CD4-positive, CD25-positive, alpha-beta regulatory T cell (primary cell): ENCODE results near the gene SLC2A13. TPM values are rescaled to one million over a fixed set of nuclear protein-coding genes. Genes with fewer than 3 reads are reported as not detected.
A peak's percentile ranks its signal among the peaks of the same experiment; 100 is the strongest.

Source experiments
- ATAC-seq, 2 donors: fragments of 150-1000 bp; cut with Tn5 transposase; one replicate each; pipeline ENCODE4 v1.10.0; 2021; ENCODE audit warnings: low read depth in 2 of 2, moderate number of reproducible peaks in 2 of 2, moderate library complexity in 1 of 2
- DNase-seq, 3 donors: peaks; one replicate each; pipeline versions ENCODE4 v3.0.0 to v3.0.0-alpha.2; 2012 to 2022; ENCODE audit warnings: mixed read lengths in 1 of 3
- H3K27ac ChIP-seq: one replicate; pipeline ENCODE4 v1.7.0; 2013; ENCODE audit warnings: mild to moderate bottlenecking, low read length; ENCODE audit not compliant: insufficient read depth, poor library complexity, severe bottlenecking
- H3K27me3 ChIP-seq: one replicate; pipeline ENCODE4 v1.7.0; 2013; ENCODE audit warnings: low read length; ENCODE audit not compliant: control insufficient read depth, insufficient read depth
- H3K36me3 ChIP-seq: one replicate; pipeline ENCODE4 v1.7.0; 2013; ENCODE audit warnings: mild to moderate bottlenecking, low read length, moderate library complexity; ENCODE audit not compliant: control insufficient read depth, insufficient read depth
- H3K4me1 ChIP-seq: 2 replicates; pipeline ENCODE4 v1.7.0; 2013; ENCODE audit warnings: mild to moderate bottlenecking, low read length; ENCODE audit not compliant: insufficient read depth, control insufficient read depth, poor library complexity, severe bottlenecking
- H3K4me3 ChIP-seq: one replicate; pipeline ENCODE4 v1.7.0; 2013; ENCODE audit warnings: low read depth, mild to moderate bottlenecking, low read length, moderate library complexity
- H3K9me3 ChIP-seq, 2 experiments: 1 replicate in 1 of 2; 2 replicates in 1 of 2; pipeline ENCODE4 v1.7.0; 2013; ENCODE audit warnings: low read length in 2 of 2, mild to moderate bottlenecking in 1 of 2, moderate library complexity in 1 of 2; ENCODE audit not compliant: control insufficient read depth in 2 of 2
- H3K27ac Mint-ChIP-seq, 3 donors: one replicate each; pipeline ENCODE4 v1.8.0; 2020 to 2022; ENCODE audit warnings: mild to moderate bottlenecking in 3 of 3, mixed read lengths in 3 of 3, moderate library complexity in 2 of 3
- H3K27me3 Mint-ChIP-seq: one replicate; pipeline ENCODE4 v1.8.0; 2022; ENCODE audit warnings: mild to moderate bottlenecking, mixed read lengths
- H3K36me3 Mint-ChIP-seq: one replicate; pipeline ENCODE4 v1.8.0; 2020; ENCODE audit warnings: mixed read lengths
- H3K4me1 Mint-ChIP-seq, 4 donors: one replicate each; pipeline ENCODE4 v1.8.0; 2020 to 2022; ENCODE audit warnings: mixed read lengths in 4 of 4, mild to moderate bottlenecking in 1 of 4
- H3K4me3 Mint-ChIP-seq, 4 donors: one replicate each; pipeline ENCODE4 v1.8.0; 2020 to 2022; ENCODE audit warnings: mild to moderate bottlenecking in 4 of 4, mixed read lengths in 4 of 4, moderate library complexity in 3 of 4
- H3K9me3 Mint-ChIP-seq, 7 donors: one replicate each; pipeline ENCODE4 v1.8.0; 2020 to 2022; ENCODE audit warnings: mixed read lengths in 7 of 7, mild to moderate bottlenecking in 3 of 7, moderate library complexity in 2 of 7
- polyA plus RNA-seq, 4 donors: library from polyadenylated mRNA; unstranded; fragments of 300-500 nt; fragmentation: Illumina TruSeq; gene quantifications; one replicate each; pipeline ENCODE4 v1.2.3, GENCODE V29; 2021
- total RNA-seq: library from RNA; stranded (reverse); gene quantifications from one replicate; pipeline ENCODE4 v1.2.3, GENCODE V29; 2022

SLC2A13 gene
- total and polyA plus RNA-seq, 5 donors from 2014 or later: 0.96 to 4.4 (median 1.9) TPM

- H3K27me3 Mint-ChIP-seq: peaks cover 19% of the 10 kb centered on the region
- no peaks in the 10 kb centered on the region for H3K9me3 ChIP-seq
- no peaks in the 10 kb centered on the region for H3K36me3 ChIP-seq
- DNase-seq (no peak), ATAC-seq (no peak)
- peaks cover 0 to 2% (median 0%) of the 10 kb centered on the region in 7 donors for H3K9me3 Mint-ChIP-seq
- H3K4me1 Mint-ChIP-seq: peaks cover 25 to 50% (median 37%) of the 10 kb centered on the region in 4 donors
- H3K27me3 ChIP-seq: no peaks in the 10 kb centered on the region
- peaks cover 2% of the 10 kb centered on the region for H3K36me3 Mint-ChIP-seq
- H3K4me1 ChIP-seq: peaks cover 23% of the 10 kb centered on the region
- peak overlapping the region in 2 of 4 donors; percentile 3 to 15 for H3K4me3 Mint-ChIP-seq
- no peak overlapping the region for H3K4me3 ChIP-seq
- no peak overlapping the region for H3K27ac Mint-ChIP-seq
- no peak overlapping the region for H3K27ac ChIP-seq
Observed at GRCh38 chr12:40103043-40103442, 2.8 kb downstream of the SLC2A13 start.

GRCh38 chr12:40101747-40102146 lies 4.1 kb downstream of the SLC2A13 start:
- peaks cover 22 to 39% (median 29%) of the 10 kb centered on the region in 4 donors for H3K4me1 Mint-ChIP-seq
- no peak for DNase-seq
- H3K27ac ChIP-seq: no peak overlapping the region
- peaks cover 3% of the 10 kb centered on the region for H3K36me3 Mint-ChIP-seq
- H3K4me1 ChIP-seq: peaks cover 17% of the 10 kb centered on the region
- no peaks in the 10 kb centered on the region for H3K27me3 ChIP-seq
- no peak for ATAC-seq
- H3K4me3 Mint-ChIP-seq: peak overlapping the region in 2 of 4 donors; percentile 3 to 40
- H3K9me3 ChIP-seq: no peaks in the 10 kb centered on the region
- no peaks in the 10 kb centered on the region for H3K36me3 ChIP-seq
- no peak overlapping the region for H3K4me3 ChIP-seq
- peaks cover 13% of the 10 kb centered on the region for H3K27me3 Mint-ChIP-seq
- peaks cover 0 to 2% (median 0%) of the 10 kb centered on the region in 7 donors for H3K9me3 Mint-ChIP-seq
- no peak overlapping the region for H3K27ac Mint-ChIP-seq

GRCh38 chr12:40099423-40099853 lies 6.4 kb downstream of the SLC2A13 start:
- H3K27me3 Mint-ChIP-seq: peaks cover 12% of the 10 kb centered on the region
- Histone ChIP-seq H3K4me1 (peaks cover under 1% of the 10 kb centered on the region), H3K27ac (no peak overlapping the region), H3K4me3 (no peak overlapping the region), H3K36me3 (no peaks in the 10 kb centered on the region), H3K9me3 (no peaks in the 10 kb centered on the region), H3K27me3 (no peaks in the 10 kb centered on the region)
- DNase-seq (no peak), ATAC-seq (no peak)
- H3K36me3 Mint-ChIP-seq: peaks cover 3% of the 10 kb centered on the region
- no peak overlapping the region for H3K27ac Mint-ChIP-seq
- peaks cover 0 to 2% (median 0%) of the 10 kb centered on the region in 7 donors for H3K9me3 Mint-ChIP-seq
- peaks cover 13 to 27% (median 19%) of the 10 kb centered on the region in 4 donors for H3K4me1 Mint-ChIP-seq
- no peak overlapping the region for H3K4me3 Mint-ChIP-seq

GRCh38 chr12:40098406-40099145 lies 7.3 kb downstream of the SLC2A13 start:
- H3K9me3 ChIP-seq: no peaks in the 10 kb centered on the region

GRCh38 chr12:40093512-40093911 lies 12.4 kb downstream of the SLC2A13 start:
- Histone ChIP-seq H3K9me3 (no peaks in the 10 kb centered on the region), H3K27me3 (no peaks in the 10 kb centered on the region), H3K36me3 (no peaks in the 10 kb centered on the region), H3K4me3 (no peak overlapping the region), H3K4me1 (no peaks in the 10 kb centered on the region), H3K27ac (no peak overlapping the region)
- no peak for DNase-seq
- peaks cover 16% of the 10 kb centered on the region for H3K36me3 Mint-ChIP-seq
- no peaks in the 10 kb centered on the region for H3K9me3 Mint-ChIP-seq
- H3K4me1 Mint-ChIP-seq: no peaks in the 10 kb centered on the region
- ATAC-seq: no peak
- no peak overlapping the region for H3K4me3 Mint-ChIP-seq
- H3K27ac Mint-ChIP-seq: no peak overlapping the region
- H3K27me3 Mint-ChIP-seq: no peaks in the 10 kb centered on the region

More at GRCh38 chr12:40098406-40099145, 7.3 kb downstream of the SLC2A13 start:
- H3K27ac ChIP-seq: no peak overlapping the region
- DNase-seq: no peak
- no peak for ATAC-seq
- no peaks in the 10 kb centered on the region for H3K27me3 ChIP-seq
- peaks cover 8 to 18% (median 13%) of the 10 kb centered on the region in 4 donors for H3K4me1 Mint-ChIP-seq
- no peaks in the 10 kb centered on the region for H3K36me3 ChIP-seq
- H3K4me3 Mint-ChIP-seq: no peak overlapping the region
- H3K27ac Mint-ChIP-seq: no peak overlapping the region
- no peaks in the 10 kb centered on the region for H3K4me1 ChIP-seq
- H3K9me3 Mint-ChIP-seq: no peaks in the 10 kb centered on the region
- H3K27me3 Mint-ChIP-seq: peaks cover 4% of the 10 kb centered on the region
- peaks cover 4% of the 10 kb centered on the region for H3K36me3 Mint-ChIP-seq
- H3K4me3 ChIP-seq: no peak overlapping the region

- no peaks in the 10 kb centered on the region for H3K36me3 ChIP-seq
- H3K27me3 ChIP-seq: no peaks in the 10 kb centered on the region
- no peaks in the 10 kb centered on the region for H3K9me3 ChIP-seq
- H3K27ac Mint-ChIP-seq: no peak overlapping the region
- H3K9me3 Mint-ChIP-seq: no peaks in the 10 kb centered on the region
- H3K27ac ChIP-seq: no peak overlapping the region
- no peaks in the 10 kb centered on the region for H3K4me1 ChIP-seq
- H3K4me3 Mint-ChIP-seq: no peak overlapping the region
- ATAC-seq (no peak), DNase-seq (no peak)
- H3K4me3 ChIP-seq: no peak overlapping the region
- peaks cover 4% of the 10 kb centered on the region for H3K36me3 Mint-ChIP-seq
- H3K27me3 Mint-ChIP-seq: no peaks in the 10 kb centered on the region
- H3K4me1 Mint-ChIP-seq: peaks cover 0 to 2% (median 0%) of the 10 kb centered on the region in 4 donors
Observed at GRCh38 chr12:40086471-40086870, 19.4 kb downstream of the SLC2A13 start.

GRCh38 chr12:40078266-40078665 lies 27.6 kb downstream of the SLC2A13 start:
- peaks cover 1 to 25% (median 8%) of the 10 kb centered on the region in 7 donors for H3K9me3 Mint-ChIP-seq
- H3K27me3 ChIP-seq: no peaks in the 10 kb centered on the region
- no peaks in the 10 kb centered on the region for H3K4me1 ChIP-seq
- H3K36me3 ChIP-seq: no peaks in the 10 kb centered on the region
- no peaks in the 10 kb centered on the region for H3K36me3 Mint-ChIP-seq
- H3K9me3 ChIP-seq: no peaks in the 10 kb centered on the region
- H3K27ac Mint-ChIP-seq: no peak overlapping the region
- no peak overlapping the region for H3K4me3 Mint-ChIP-seq
- no peaks in the 10 kb centered on the region for H3K27me3 Mint-ChIP-seq
- ATAC-seq: no peak
- no peaks in the 10 kb centered on the region for H3K4me1 Mint-ChIP-seq
- H3K27ac ChIP-seq: no peak overlapping the region
- no peak overlapping the region for H3K4me3 ChIP-seq
- no peak for DNase-seq

- ATAC-seq (no peak), DNase-seq (no peak)
- no peak overlapping the region for H3K27ac Mint-ChIP-seq
Observed at GRCh38 chr12:40075458-40075857, 30.4 kb downstream of the SLC2A13 start.

More at GRCh38 chr12:40075458-40075857, 30.4 kb downstream of the SLC2A13 start:
- Histone ChIP-seq H3K36me3 (no peaks in the 10 kb centered on the region), H3K27ac (no peak overlapping the region), H3K9me3 (no peaks in the 10 kb centered on the region), H3K4me1 (no peaks in the 10 kb centered on the region), H3K4me3 (no peak overlapping the region), H3K27me3 (no peaks in the 10 kb centered on the region)
- H3K36me3 Mint-ChIP-seq: no peaks in the 10 kb centered on the region
- H3K4me1 Mint-ChIP-seq: peaks cover 0 to 9% (median 0%) of the 10 kb centered on the region in 4 donors
- H3K4me3 Mint-ChIP-seq: no peak overlapping the region
- H3K27me3 Mint-ChIP-seq: no peaks in the 10 kb centered on the region
- H3K9me3 Mint-ChIP-seq: peaks cover 1 to 22% (median 6%) of the 10 kb centered on the region in 7 donors
